GM12864 (cell line): ENCODE measurements around the gene IZUMO1R.
"Not testable (repeated sequence)": the region's sequence is repeated elsewhere in the genome, so short reads cannot be mapped to it uniquely, and the experiment has no call there.

ENCODE experiments used
- DNase-seq: peaks from one replicate; pipeline ENCODE4 v3.0.0-alpha.2; 2011; ENCODE audit warnings: low read depth
- H3K4me3 ChIP-seq: 2 replicates; pipeline ENCODE4 v1.5.1; 2011; ENCODE audit warnings: mild to moderate bottlenecking, low read depth, low read length, control low read depth
- CTCF ChIP-seq: IDR thresholded peaks from 2 replicates; pipeline ENCODE4 v1.5.1; 2011; ENCODE audit warnings: low read depth, mild to moderate bottlenecking, moderate library complexity, low read length, control low read depth, inconsistent platforms; ENCODE audit errors: missing control alignments

Gene IZUMO1R

GRCh38 chr11:94338651-94339050 lies 34.3 kb downstream of the IZUMO1R start:
- no peak for DNase-seq
- H3K4me3 ChIP-seq: no peak overlapping the region
- TF ChIP-seq CTCF: no peak

- no peak overlapping the region for H3K4me3 ChIP-seq
- no peak for TF ChIP-seq CTCF
- DNase-seq: no peak
Observed at GRCh38 chr11:94342250-94342649, 37.9 kb downstream of the IZUMO1R start.

- no peak for DNase-seq
Observed at GRCh38 chr11:94343495-94343894, 39.1 kb downstream of the IZUMO1R start.

GRCh38 chr11:94346311-94346710 lies 41.9 kb downstream of the IZUMO1R start:
- not testable (repeated sequence) for DNase-seq, H3K4me3 ChIP-seq

More at GRCh38 chr11:94343495-94343894, 39.1 kb downstream of the IZUMO1R start:
- H3K4me3 ChIP-seq: no peak overlapping the region
- no peak for TF ChIP-seq CTCF

- not testable (repeated sequence) for H3K4me3 ChIP-seq, DNase-seq
Observed at GRCh38 chr11:94350850-94351563, 46.6 kb downstream of the IZUMO1R start.
